ENCODE measurements around the gene CNTNAP2. TPM values are rescaled to one million over a fixed set of nuclear protein-coding genes. Genes with fewer than 3 reads are reported as not detected.
"Not testable (repeated sequence)": the region's sequence is repeated elsewhere in the genome, so short reads cannot be mapped to it uniquely, and the experiment has no call there.

The CNTNAP2 gene
- total RNA-seq, 1 donor from 2014 or later = not detected

GRCh38 chr7:147535701-147536111 is 1419.1 kb downstream of the CNTNAP2 start:
- intact Hi-C loops (cut with micrococcal nuclease) = no loop called here

GRCh38 chr7:147539685-147540084 is 1423.1 kb downstream of the CNTNAP2 start:
- intact Hi-C loops (cut with micrococcal nuclease) = no loop called here

- intact Hi-C loops (cut with micrococcal nuclease) = no loop called here
Measured at GRCh38 chr7:147540743-147541142, 1424.1 kb downstream of the CNTNAP2 start.

DNA sequence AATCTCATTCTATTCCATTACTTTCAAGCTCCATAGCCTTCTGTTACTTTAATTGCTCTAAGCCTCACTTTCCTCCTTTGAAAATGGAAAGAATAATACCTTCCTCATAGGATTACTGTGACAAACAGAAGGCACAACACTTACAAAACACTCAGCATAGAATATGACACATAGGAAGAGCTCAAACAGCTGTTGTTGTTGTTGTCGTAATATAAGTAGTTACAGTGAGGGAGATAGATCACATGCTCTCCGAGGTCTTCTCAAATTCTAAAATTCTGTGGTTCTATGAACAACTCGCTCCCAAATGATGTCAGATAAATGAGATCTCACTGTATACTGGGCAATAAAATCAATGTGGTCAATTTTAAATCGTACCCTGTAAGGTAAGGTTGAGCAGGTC is 1424.7 kb downstream of the CNTNAP2 start:
- intact Hi-C loops (cut with micrococcal nuclease) = no loop called here

DNA sequence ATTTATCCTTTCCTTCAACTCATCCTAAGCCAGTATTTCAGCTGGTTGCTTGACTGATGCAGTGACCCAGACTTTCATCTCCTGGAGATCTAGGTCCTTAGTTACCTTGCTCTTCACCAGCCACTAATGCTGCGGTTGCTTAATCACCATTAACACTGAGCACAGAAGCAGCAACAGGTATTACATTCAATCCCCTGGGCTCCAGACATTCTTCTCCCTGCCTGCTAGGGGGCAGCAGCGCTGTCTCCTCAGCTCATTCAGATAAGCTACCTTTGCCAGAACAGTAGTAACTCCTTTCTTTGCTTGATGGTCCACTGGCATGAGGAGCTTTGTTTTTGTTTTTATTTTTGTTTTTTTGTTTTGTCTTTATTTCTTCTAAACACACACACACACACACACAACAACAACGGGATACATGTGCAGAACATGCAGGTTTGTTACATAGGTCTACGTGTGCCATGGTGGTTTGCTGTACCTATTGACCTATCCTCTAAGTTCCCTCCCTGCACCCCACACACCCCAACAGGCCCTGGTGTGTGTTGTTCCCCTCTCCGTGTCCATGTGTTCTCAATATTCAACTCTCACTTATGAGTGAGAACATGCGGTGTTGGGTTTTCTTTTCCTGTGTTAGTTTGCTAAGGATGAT is 1430.8 kb downstream of the CNTNAP2 start:
- intact Hi-C loops (cut with micrococcal nuclease) = no loop called here

DNA sequence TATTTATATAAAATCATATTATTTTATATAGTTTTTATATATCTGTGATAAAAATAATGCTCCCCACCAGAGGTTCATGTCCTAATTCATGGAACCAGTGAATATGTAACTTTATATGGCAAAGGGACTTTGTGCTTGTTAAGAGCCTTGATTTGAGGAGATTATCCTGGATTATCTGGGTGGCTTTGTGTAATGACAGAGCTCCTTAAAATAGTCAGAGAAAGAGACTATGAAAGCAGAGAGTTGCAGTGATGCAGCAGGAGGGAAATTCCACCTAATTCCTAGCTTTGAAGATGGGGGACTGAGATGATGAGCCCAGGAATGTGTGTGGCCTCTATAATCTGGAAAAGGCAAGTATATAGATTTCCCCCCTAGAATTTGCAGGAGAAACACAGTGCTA is 1439.7 kb downstream of the CNTNAP2 start:
- intact Hi-C loops (cut with micrococcal nuclease) = no loop called here

DNA sequence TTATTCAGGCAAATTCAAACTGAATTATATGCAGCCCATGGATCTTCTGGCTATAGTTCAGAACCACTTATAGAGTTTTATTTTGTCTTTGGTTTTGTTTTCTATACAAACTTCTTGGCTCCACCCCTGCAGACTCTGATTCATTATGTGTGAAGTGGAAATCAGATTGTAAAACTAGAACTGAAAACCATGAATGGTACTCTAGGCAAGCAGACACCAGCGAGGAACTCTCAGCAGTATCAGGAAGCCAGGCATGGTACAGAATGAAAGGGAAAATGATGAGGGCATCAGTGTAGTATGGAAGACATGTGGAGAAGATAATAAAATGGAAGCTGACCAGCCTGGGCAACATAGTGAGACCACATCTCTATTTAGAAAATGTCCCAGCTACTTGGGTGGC is 1447.1 kb downstream of the CNTNAP2 start:
- intact Hi-C loops (cut with micrococcal nuclease) = no loop called here

DNA sequence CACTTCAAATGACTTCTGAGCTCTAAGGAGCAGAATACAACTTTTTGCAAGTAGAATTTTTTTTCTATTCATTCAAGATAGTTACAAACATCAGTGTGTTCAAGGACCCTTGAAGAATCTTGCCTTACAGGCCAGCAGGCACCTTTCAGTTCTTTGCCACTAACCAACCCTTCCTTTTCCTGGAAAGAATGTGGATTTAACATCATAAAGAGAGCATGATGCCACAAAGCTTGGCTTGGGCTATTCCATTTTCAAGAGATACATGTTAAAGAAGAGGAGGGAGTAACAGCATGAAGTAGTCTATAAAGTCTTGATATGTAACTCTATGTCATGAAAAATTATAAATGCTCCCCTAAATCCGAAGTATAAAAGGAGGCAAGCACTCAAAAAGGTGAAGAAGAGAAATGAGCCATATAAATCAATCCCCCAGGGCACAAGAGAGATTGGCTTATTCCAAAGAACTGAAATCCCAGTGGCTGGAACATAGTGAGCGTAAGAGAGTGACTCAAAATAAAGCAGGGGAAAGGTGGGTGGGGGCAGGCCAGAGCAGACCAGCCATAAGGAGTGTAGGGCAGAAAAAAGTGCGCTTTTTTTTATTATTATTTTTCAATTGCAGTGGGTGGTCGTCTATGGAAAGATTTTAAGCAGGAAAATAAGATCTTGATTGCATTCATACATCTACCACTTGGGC is 1448.3 kb downstream of the CNTNAP2 start:
- intact Hi-C loops (cut with micrococcal nuclease) = no loop called here

DNA sequence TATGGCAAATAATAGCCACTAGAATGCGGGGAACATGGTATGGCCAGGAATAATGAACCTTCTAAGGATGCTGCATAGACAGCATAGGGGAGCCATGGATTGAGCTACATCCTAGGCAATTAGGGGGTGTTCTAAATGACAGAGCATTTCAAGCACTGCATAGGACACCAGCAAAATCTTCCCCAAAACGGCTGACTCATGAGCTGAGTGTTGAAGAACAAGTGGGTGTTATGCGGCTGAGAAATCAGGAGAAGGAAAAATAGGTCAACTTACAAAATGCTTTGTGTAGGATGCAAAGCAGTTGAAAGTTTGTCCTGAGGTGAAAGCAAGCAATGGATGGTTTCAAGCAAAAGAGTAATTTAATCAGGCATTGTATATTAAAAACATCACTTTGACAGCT is 1450.4 kb downstream of the CNTNAP2 start:
- intact Hi-C loops (cut with micrococcal nuclease) = no loop called here

DNA sequence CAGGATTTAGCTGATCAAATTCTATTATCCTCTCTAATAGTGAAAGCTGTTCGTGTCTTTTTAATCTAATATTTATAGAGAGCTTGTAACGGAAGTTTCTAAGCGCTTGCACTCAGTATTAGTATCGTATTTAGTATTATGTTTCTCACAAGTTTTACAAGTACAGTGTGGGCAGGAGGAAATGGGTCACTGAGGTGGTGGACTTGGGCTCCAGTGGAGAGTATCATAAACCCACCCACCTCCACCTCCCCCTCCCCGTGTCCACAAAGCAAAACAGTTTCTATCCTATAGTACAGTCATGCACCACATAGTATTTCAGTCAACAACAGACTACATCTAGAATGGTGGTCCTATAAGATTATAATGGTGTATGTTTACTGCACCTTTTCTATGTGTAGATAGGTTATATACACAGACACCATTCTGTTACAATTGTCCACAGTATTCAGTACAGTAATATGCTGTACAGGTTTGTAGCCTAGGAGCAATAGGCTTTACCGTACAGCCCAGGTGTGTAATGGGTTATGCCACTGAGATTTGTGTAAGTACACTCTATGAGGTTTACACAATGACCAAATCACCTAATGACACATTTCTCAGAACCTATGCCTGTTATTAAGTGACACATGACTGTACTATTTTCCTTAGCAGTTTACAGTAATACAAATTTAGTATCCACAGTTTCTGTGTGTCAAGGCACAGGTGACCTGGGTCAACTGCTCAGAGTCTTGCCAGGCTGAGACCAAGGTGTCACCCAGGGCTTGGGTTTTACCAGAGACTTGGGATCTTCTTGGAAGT is 1452.7 kb downstream of the CNTNAP2 start:
- intact Hi-C loops (cut with micrococcal nuclease) = no loop called here

- intact Hi-C loops (cut with micrococcal nuclease) = no loop called here
Measured at GRCh38 chr7:147570390-147570789, 1453.8 kb downstream of the CNTNAP2 start.

- intact Hi-C loops (cut with micrococcal nuclease) = no loop called here
Measured at GRCh38 chr7:147571436-147572185, 1455.0 kb downstream of the CNTNAP2 start.

DNA sequence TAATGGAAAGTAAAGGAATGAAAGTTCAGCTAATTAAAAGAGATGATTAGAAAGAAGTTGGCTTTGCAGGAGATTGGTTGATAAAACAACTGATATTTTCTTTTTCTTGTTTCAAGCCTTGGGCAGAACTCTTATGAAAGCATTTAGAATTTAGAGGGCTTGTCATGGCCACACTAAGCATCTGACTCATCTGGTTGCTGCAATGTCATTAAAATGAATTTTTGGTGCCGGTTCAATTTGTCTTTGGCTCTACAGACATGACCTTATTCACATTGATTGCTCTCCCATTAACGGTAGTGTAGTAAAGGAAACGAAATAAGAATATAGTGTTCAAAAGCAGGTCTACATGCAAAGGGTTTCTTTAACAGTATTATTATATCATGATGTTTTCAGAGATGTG is 1461.6 kb downstream of the CNTNAP2 start:
- intact Hi-C loops (cut with micrococcal nuclease) = no loop called here

DNA sequence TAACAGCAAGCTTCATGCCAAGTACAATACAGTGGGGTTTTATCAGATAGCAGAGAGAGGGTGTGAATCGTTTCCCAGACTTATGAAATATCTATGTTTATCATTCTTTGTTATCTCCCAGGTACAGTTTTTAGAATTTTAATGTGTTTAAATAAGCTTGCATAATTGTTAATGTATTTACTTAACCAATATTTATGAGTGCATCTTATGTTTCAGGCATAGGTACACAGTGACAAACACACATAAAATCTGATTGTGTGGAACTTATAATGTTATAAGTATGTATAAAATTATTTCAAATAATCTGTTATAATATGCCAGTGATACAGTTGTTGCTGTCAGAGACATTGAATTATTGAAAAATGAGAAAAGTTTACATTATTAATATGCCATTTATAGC is 1462.5 kb downstream of the CNTNAP2 start:
- intact Hi-C loops (cut with micrococcal nuclease) = no loop called here

- intact Hi-C loops (cut with micrococcal nuclease) = no loop called here
Measured at GRCh38 chr7:147584771-147585193, 1468.2 kb downstream of the CNTNAP2 start.

DNA sequence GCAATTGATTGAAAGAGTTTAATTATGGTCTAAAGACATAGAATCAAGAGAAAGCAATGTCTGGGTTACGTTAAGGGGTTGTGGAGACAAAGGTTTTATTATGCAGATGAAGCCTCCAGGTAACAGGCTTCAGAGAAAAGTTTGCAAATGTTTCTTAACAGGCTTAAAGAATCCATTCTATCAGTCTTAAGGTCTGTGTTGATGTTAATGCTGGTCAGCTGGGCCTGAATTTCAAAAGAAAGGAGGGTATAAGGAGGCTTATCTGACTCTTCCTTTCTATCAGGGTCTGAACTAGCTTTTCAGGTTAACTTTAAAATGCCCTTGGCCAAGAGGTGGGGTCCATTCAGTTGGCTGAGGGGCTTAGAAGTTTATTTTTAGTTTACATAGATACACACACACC is 1469.5 kb downstream of the CNTNAP2 start:
- intact Hi-C loops (cut with micrococcal nuclease) = no loop called here

GRCh38 chr7:147586526-147586925 is 1469.9 kb downstream of the CNTNAP2 start:
- intact Hi-C loops (cut with micrococcal nuclease) = no loop called here

GRCh38 chr7:147593271-147594057 is 1476.9 kb downstream of the CNTNAP2 start:
- intact Hi-C loops (cut with micrococcal nuclease) = no loop called here

- intact Hi-C loops (cut with micrococcal nuclease) = no loop called here
Measured at GRCh38 chr7:147595042-147595441, 1478.4 kb downstream of the CNTNAP2 start.

GRCh38 chr7:147598687-147599086 is 1482.1 kb downstream of the CNTNAP2 start:
- intact Hi-C loops (cut with micrococcal nuclease) = not testable (repeated sequence)

GRCh38 chr7:147605323-147605722 is 1488.7 kb downstream of the CNTNAP2 start:
- intact Hi-C loops (cut with micrococcal nuclease) = no loop called here

Data from T-helper 1 cell treated with Interleukin-12 subunit alpha and Interleukin-12 subunit beta and Interleukin-4 antibody, amounts not matched to agents 30 ng/mL and 1 ng/mL, for 36 hours (primary cell).